Measurements from ENCODE around the gene MOB3B.
"Not testable (repeated sequence)": the region's sequence is repeated elsewhere in the genome, so short reads cannot be mapped to it uniquely, and the experiment has no call there.

MOB3B gene

GRCh38 chr9:27421577-27421976 is 108.0 kb downstream of the MOB3B start:
- DNase-seq (ENCODE audit: low spot score) = no peak

- DNase-seq (ENCODE audit: low spot score) = not testable (repeated sequence)
These were observed 110.1 kb downstream of the MOB3B start for GRCh38 chr9:27419558-27419957.

GRCh38 chr9:27414220-27414761 is 115.3 kb downstream of the MOB3B start:
- no peak for DNase-seq (ENCODE audit: low spot score)

- no peak for DNase-seq (ENCODE audit: low spot score)
These were observed 115.9 kb downstream of the MOB3B start for GRCh38 chr9:27413511-27414219.

- no peak for DNase-seq (ENCODE audit: low spot score)
These were observed 116.7 kb downstream of the MOB3B start for GRCh38 chr9:27412963-27413362.

GRCh38 chr9:27412081-27412480 is 117.5 kb downstream of the MOB3B start:
- DNase-seq (ENCODE audit: low spot score) = no peak

DNA sequence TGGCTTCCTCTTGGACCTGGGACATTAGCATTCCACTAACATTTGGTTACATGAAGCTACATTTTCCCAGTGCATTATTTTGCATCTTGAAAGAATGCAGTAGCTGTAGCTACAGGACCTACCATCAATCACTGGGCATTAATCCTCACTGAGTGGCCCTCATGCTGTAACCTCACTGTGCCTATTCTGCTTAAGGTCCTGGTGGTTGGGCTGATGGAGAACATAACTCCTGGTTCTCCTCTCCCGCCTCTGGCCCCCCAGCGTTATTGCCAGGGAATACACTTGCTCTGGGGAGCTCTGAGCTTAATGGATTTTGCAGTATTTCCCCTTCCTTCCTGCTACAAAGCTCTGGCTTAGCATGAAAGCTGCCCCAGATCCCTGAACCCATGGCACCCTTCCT is 121.1 kb downstream of the MOB3B start:
- DNase-seq (ENCODE audit: low spot score) = no peak

DNA sequence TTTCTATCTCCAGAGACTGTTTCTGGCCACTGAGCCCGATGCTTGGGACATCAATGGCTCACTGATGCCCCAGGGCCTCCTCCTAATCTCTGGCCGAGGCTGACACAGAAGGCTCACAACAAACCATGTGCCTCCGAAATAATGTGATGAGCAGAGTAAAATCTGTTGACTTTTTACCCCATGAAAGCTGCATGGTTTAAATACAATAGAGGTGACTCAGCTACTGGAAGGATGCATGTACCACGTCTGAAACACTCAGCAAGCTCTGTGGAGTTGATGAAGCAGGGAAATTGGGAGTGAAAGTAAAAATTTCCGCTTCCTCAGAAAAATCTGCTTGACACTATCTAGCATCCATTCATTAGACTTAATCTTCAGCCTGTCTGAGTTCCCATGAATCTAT is 121.6 kb downstream of the MOB3B start:
- DNase-seq (ENCODE audit: low spot score) = no peak

GRCh38 chr9:27407491-27407890 is 122.1 kb downstream of the MOB3B start:
- no peak for DNase-seq (ENCODE audit: low spot score)

DNA sequence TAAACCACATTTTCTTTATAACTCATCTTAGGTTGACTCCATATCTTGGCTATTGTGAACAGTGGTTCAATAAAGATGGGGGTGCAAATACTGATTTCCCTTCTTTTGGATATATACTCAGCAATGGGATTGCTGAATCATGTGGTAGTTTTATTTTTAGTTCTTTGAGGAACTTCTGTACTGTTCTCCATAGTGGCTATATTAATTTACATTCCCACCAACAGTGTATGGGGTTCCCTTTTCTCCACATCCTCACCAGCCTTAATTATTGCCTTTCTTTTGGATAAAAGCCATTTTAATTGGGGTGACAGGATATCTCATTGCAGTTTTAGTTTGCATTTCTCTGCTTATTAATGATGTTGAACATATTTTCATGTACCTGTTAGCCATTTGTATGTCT is 125.0 kb downstream of the MOB3B start:
- no peak for DNase-seq (ENCODE audit: low spot score)

- no peak for DNase-seq (ENCODE audit: low spot score)
These were observed 127.0 kb downstream of the MOB3B start for GRCh38 chr9:27402626-27403025.

DNA sequence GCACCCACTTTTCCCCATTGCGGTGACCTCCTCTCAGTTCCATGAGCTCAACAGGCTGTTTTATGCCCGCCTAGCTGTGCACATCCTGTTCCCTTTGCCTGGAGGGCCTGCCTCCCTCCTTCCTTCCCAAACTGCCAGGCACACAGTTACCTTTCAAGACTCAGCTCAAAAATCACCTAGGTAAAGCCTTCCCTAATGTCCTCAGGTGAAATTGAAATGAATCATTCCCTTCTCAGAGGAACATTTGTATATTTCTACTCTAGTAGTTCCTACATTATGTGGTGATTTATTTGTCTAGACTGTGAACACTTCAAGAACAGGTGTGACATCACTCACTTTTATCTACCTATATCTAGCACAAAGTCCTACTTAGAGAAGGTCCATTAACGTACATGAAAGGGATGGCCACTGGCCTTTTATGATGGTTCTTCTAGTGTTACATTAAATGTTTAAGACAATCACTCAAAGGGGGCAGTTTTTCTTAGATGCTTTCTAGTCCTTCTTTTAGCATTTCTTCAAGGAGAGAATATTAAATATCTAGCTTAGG is 129.2 kb downstream of the MOB3B start:
- no peak for DNase-seq (ENCODE audit: low spot score)

- DNase-seq (ENCODE audit: low spot score) = no peak
These were observed 130.5 kb downstream of the MOB3B start for GRCh38 chr9:27398982-27399653.

DNA sequence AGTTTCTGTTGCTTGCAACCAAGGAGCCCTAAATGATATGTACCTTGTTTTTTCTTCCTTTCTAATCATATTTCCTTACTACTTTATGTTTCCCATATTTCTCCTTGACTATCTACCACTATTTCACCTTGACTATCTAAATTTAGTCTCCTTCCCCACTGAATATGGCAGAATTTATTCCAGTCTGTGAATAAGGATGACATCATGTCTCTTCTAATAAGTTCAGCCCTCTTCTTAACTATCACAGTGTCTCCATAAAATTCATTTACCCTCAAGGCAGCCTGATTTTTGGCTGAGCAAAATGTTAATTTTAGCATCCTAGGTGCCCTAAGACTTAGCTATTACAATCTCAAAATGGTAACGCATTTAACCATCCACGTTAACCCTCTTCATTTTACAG is 133.1 kb downstream of the MOB3B start:
- DNase-seq (ENCODE audit: low spot score) = no peak

DNA sequence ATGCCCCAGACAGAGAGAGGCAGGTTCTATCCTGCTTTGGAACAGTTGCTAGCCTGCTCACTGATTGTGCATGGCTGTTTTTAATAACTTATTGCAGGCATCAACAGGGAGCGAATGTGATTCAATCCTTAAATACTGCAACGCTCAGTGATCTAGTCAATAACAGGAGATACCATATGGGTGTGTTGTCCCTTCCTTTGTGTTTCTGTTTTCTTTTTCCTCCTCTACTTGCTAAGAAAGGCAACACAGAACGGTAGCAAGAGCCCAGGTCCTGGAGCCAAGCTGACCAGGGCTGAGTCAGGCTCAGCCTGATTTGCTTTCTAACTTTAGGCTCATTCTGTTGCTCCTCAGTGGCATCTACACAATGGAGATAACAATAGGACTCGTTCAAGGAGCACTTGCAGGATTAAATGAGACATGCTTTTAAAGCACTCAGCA is 134.1 kb downstream of the MOB3B start:
- peak; percentile 44 for DNase-seq (ENCODE audit: low spot score)

DNA sequence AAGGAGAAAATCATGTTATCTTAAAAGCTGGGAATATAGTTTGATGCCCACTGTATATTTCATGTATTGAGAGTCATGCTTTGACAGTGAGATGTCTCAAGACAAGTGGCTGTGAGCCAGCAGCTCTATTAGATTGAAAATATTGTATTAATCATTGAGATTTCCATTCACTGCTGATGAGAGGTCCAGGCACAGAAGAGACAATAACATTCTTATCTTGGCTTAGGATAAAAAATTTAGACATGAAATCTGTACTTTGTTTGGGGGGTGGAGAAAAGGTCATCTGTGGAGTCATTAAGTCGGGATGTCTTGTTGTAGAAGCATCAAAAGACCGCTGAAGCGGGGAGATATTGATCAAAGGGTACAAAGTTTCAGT is 134.8 kb downstream of the MOB3B start:
- DNase-seq (ENCODE audit: low spot score) = no peak

GRCh38 chr9:27394154-27394825 is 135.3 kb downstream of the MOB3B start:
- no peak for DNase-seq (ENCODE audit: low spot score)

- no peak for DNase-seq (ENCODE audit: low spot score)
These were observed 136.4 kb downstream of the MOB3B start for GRCh38 chr9:27393054-27393846.

- DNase-seq (ENCODE audit: low spot score) = no peak
These were observed 137.2 kb downstream of the MOB3B start for GRCh38 chr9:27392451-27392850.

GRCh38 chr9:27391040-27391895 is 138.3 kb downstream of the MOB3B start:
- DNase-seq (ENCODE audit: low spot score) = no peak

DNA sequence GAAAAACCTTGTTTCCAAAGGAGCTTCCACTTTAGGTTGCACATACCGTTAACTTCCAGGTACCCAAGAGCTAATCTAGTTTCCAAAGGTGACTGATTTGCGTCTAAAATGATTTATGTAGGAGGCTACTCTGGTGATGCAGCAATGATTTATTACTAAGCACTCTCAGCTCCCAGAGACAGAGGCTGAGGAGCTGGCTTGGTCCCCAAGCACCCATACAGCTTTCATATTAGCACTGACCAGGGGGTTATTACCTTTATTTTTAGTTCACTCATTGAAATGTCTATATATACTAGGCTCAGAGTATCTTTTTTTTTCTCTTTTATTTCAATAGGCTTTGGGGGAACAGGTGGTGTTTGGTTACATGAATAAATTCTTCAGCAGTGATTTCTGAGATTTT is 141.5 kb downstream of the MOB3B start:
- no peak for DNase-seq (ENCODE audit: low spot score)

Measured in Ammon's horn (tissue), 1 donor.